Measurements from ENCODE around the gene RAB8B. TPM values are rescaled to one million over a fixed set of nuclear protein-coding genes. Genes with fewer than 3 reads are reported as not detected.
A peak's percentile ranks its signal among the peaks of the same experiment; 100 is the strongest.

RAB8B gene
- 6.2 and 8.5 TPM in 2 replicates for total RNA-seq (2014; rRNA removed)
- percentile 80 among the genes with signal in this experiment for Bru-seq, nascent RNA
- BruChase-seq, experiment 1, labeled RNA remaining after a 6-hour chase: percentile 80 among the genes with signal in this experiment
- BruChase-seq, experiment 2, labeled RNA remaining after a 2-hour chase: percentile 76 among the genes with signal in this experiment
- long read RNA-seq, full-length matches to known transcripts: 47 of 64 reads
- long read RNA-seq, partial matches to known transcripts: 2 of 64 reads
- long read RNA-seq, other reads (novel, unspliced or antisense): 15 of 64 reads

DNA sequence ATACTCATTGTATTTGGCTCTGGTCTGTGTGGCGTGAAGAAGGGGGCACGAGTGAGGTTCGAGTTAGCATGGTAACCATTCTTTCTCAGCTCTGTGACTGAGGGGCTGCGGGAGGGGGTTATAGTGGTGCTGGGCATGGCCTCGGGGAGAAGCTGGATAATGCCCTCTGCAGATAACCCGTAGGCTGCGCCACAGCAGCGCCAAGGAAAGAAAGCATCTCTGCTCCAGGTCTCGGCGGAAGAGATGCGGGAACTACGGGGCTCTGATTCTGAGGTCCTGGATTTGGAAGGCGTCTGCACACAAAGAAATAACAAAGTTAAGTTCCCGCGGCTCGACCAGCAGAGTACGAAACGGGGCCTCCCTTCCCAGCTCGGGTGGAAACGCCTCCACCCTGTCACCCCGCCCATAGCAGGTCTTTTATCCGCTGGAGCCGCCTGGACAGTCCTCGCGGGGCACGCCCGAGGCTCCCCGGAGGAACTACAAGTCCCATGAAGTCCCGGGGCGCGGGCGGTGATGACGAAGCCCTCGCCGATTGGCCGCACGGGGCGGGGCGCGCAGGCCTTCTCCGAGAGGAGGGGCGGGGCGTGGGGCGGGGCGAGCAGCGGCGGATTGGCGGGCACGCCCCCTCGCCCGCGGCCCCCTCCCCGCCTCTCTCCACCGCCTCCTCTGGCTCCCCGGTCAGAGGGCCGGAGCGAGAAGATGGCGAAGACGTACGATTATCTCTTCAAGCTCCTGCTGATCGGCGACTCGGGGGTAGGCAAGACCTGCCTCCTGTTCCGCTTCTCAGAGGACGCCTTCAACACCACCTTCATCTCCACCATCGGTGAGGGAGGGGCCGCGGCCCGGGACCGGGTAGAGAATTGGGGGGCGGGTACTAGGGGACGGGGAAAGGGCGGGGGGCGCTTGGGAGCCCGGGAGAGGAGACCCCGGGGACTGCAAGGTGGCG, at the start of gene RAB8B:
TSS of gene RAB8B (plus strand) at position 681 of the 946 bp plus-strand sequence. CDS start at position 700, 19 bp downstream.
- H3K36me3 ChIP-seq (ENCODE audit: low read depth, low read length): no peaks in the 10 kb centered on the region
- H3K9me2 ChIP-seq (replicated peaks; ENCODE audit: low read length): no peaks in the 10 kb centered on the region
- no peaks in the 10 kb centered on the region for H3K9me3 ChIP-seq (ENCODE audit: low read length)
- ATAC-seq: peak; percentile 97
- ChIA-PET POLR2A (ENCODE audit: unreplicated experiment) (interaction anchor here (0.7 kb wide), 1 partner anchor 39 kb away, joined by 3 read pairs; no protein-coding TSS in a partner anchor), CTCF (interaction anchor here (0.5 kb wide), 1 partner anchor 89 kb away, joined by 5 read pairs; no protein-coding TSS in a partner anchor)
- peak within 1 kb of the TSS; percentile 95 for H3K4me2 ChIP-seq (ENCODE audit: low read length)
- H3K4me1 ChIP-seq (ENCODE audit: insufficient read depth, low read length): peaks cover 36% of the 10 kb centered on the region
- peaks cover 40% of the 10 kb centered on the region for H3K79me2 ChIP-seq (ENCODE audit: low read length)
- H3K9ac ChIP-seq (ENCODE audit: low read length): peak within 1 kb of the TSS; percentile 71
- no peaks in the 10 kb centered on the region for H4K20me1 ChIP-seq (ENCODE audit: low read length)
- intact Hi-C loops (cut with micrococcal nuclease): loop anchor here (1.0 kb wide), 1 partner anchor 88 kb away; the partner anchor contains the start of gene APH1B
- no peaks in the 10 kb centered on the region for H3K27me3 ChIP-seq (ENCODE audit: low read length)
- H2AFZ ChIP-seq (ENCODE audit: low read length): peak within 1 kb of the TSS; percentile 99
- no peak within 1 kb of the TSS for H3K27ac ChIP-seq (ENCODE audit: low read length)
- peak; percentile 91 for DNase-seq
- BruUV-seq (replicated peaks): TSS peak; percentile 46
- no peaks in the 10 kb centered on the region for H3F3A ChIP-seq (ENCODE audit: low read length, unreplicated experiment)
- H3K4me3 ChIP-seq (ENCODE audit: low read length): peak within 1 kb of the TSS; percentile 89
- TF ChIP-seq EZH2phosphoT487 (IDR thresholded peaks at IDR 0.05; ENCODE audit: borderline replicate concordance, low read length) (no peak), EZH2 (IDR thresholded peaks at IDR 0.05; ENCODE audit: low read length, unreplicated experiment) (no peak), CTCF (conservative IDR thresholded peaks at IDR 0.05; ENCODE audit: low read depth, low read length) (no peak)

- ChIA-PET POLR2A (ENCODE audit: unreplicated experiment) (no interaction called here), CTCF (no interaction called here)
- intact Hi-C loops (cut with micrococcal nuclease): no loop called here
- Histone ChIP-seq H3K36me3 (ENCODE audit: low read depth, low read length) (no peaks in the 10 kb centered on the region), H3K9ac (ENCODE audit: low read length) (no peak overlapping the region), H3F3A (ENCODE audit: low read length, unreplicated experiment) (no peaks in the 10 kb centered on the region), H3K27me3 (ENCODE audit: low read length) (no peaks in the 10 kb centered on the region), H4K20me1 (ENCODE audit: low read length) (no peaks in the 10 kb centered on the region), H3K4me3 (ENCODE audit: low read length) (no peak overlapping the region), H3K9me3 (ENCODE audit: low read length) (no peaks in the 10 kb centered on the region), H3K4me2 (ENCODE audit: low read length) (no peak overlapping the region), H3K9me2 (replicated peaks; ENCODE audit: low read length) (no peaks in the 10 kb centered on the region), H3K4me1 (ENCODE audit: insufficient read depth, low read length) (0 out of 2 replicates have a peak, but pooled peaks cover 4% of the 10 kb centered on the region), H2AFZ (ENCODE audit: low read length) (no peak overlapping the region), H3K79me2 (ENCODE audit: low read length) (no peaks in the 10 kb centered on the region), H3K27ac (ENCODE audit: low read length) (no peak overlapping the region)
- TF ChIP-seq CTCF (conservative IDR thresholded peaks at IDR 0.05; ENCODE audit: low read depth, low read length) (no peak), EZH2phosphoT487 (IDR thresholded peaks at IDR 0.05; ENCODE audit: borderline replicate concordance, low read length) (no peak), EZH2 (IDR thresholded peaks at IDR 0.05; ENCODE audit: low read length, unreplicated experiment) (no peak)
- ATAC-seq (no peak), DNase-seq (no peak)
- BruUV-seq (replicated peaks): no TSS peak
Observed at GRCh38 chr15:63140936-63141335, 48.5 kb upstream of the RAB8B start.
